ENCODE results near the gene PLD5. TPM values are rescaled to one million over a fixed set of nuclear protein-coding genes. Genes with fewer than 3 reads are reported as not detected.

PLD5 gene
- total and polyA plus RNA-seq, 4 donors, result under 0.01 to 0.17 (median 0.05) TPM; not detected in 1

DNA sequence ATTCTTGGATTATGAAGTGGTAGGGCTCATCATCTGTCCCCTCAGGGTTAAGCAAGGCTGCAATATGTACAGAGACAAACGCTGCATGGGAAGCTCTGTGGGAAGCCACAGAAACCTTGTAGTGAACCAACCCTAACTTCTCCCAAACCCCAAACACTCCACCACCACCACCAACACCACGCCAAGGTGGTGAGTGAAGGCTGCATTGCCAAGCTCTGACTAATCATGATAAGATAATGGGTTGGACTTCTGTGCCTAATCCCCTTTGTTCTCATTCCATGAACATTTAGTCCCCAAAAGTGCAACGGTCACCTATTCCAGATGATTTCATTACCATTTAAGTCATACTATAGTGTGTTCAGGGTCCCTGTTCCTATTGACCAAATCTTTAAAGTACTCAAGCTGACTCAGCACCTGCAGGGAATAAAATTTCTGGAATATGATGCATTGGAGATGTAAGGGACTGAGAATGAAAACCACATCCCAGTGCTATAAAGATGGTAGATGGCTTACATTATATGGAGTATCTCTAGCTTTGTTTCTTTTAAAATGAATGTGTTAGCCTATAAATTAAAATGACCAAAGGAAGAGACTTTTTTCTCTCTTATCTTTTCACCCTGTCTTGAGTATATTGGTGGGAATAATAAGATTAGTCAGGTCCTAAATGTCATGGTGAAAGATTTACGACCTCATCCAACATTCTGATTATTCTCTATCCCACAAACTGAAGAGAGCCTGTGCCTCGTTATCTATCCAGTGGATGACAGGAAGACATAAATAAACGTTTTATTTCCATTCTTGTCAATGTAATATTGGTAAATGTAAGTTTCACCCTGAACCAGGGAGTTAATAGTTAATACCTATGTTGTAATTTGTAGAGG is 22.6 kb upstream of the PLD5 start:
- 54% methylated on average over 6 of the region's 6 CpGs for WGBS
- no peak for TF ChIP-seq RXRA (IDR thresholded peaks at IDR 0.05)
- TF ChIP-seq, protein P1, sequence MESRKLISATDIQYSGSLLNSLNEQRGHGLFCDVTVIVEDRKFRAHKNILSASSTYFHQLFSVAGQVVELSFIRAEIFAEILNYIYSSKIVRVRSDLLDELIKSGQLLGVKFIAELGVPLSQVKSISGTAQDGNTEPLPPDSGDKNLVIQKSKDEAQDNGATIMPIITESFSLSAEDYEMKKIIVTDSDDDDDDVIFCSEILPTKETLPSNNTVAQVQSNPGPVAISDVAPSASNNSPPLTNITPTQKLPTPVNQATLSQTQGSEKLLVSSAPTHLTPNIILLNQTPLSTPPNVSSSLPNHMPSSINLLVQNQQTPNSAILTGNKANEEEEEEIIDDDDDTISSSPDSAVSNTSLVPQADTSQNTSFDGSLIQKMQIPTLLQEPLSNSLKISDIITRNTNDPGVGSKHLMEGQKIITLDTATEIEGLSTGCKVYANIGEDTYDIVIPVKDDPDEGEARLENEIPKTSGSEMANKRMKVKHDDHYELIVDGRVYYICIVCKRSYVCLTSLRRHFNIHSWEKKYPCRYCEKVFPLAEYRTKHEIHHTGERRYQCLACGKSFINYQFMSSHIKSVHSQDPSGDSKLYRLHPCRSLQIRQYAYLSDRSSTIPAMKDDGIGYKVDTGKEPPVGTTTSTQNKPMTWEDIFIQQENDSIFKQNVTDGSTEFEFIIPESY (IDR thresholded peaks at IDR 0.05), result no peak
- TF ChIP-seq FOXA1 (IDR thresholded peaks at IDR 0.05), result no peak
- no peak for TF ChIP-seq HNF4G (IDR thresholded peaks at IDR 0.05)
- TF ChIP-seq YY1 (IDR thresholded peaks at IDR 0.05), result no peak
- TF ChIP-seq, protein P2, sequence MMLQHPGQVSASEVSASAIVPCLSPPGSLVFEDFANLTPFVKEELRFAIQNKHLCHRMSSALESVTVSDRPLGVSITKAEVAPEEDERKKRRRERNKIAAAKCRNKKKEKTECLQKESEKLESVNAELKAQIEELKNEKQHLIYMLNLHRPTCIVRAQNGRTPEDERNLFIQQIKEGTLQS (IDR thresholded peaks at IDR 0.05), result no peak
- no peak for TF ChIP-seq GABPA (IDR thresholded peaks at IDR 0.05 in 1 of 2, conservative IDR thresholded peaks at IDR 0.05 in 1 of 2)
- TF ChIP-seq, protein P3, sequence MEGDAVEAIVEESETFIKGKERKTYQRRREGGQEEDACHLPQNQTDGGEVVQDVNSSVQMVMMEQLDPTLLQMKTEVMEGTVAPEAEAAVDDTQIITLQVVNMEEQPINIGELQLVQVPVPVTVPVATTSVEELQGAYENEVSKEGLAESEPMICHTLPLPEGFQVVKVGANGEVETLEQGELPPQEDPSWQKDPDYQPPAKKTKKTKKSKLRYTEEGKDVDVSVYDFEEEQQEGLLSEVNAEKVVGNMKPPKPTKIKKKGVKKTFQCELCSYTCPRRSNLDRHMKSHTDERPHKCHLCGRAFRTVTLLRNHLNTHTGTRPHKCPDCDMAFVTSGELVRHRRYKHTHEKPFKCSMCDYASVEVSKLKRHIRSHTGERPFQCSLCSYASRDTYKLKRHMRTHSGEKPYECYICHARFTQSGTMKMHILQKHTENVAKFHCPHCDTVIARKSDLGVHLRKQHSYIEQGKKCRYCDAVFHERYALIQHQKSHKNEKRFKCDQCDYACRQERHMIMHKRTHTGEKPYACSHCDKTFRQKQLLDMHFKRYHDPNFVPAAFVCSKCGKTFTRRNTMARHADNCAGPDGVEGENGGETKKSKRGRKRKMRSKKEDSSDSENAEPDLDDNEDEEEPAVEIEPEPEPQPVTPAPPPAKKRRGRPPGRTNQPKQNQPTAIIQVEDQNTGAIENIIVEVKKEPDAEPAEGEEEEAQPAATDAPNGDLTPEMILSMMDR (IDR thresholded peaks at IDR 0.05; ENCODE audit: low read depth, low read length, missing input control), result no peak
- no peak for TF ChIP-seq EGR1 (IDR thresholded peaks at IDR 0.05; ENCODE audit: low read depth in 2 of 2)
- H3K27ac ChIP-seq (ENCODE audit: low read depth in 1 of 2, low read length in 2 of 2), result no peak overlapping the region
- H3K4me3 ChIP-seq (ENCODE audit: low read depth in 1 of 3, low read length in 3 of 3), result no peak overlapping the region
- H3K4me1 ChIP-seq (ENCODE audit: control insufficient read depth in 4 of 4, insufficient read depth in 4 of 4, low read length in 3 of 4), result no peaks in the 10 kb centered on the region
- no peak overlapping the region for H3K9ac ChIP-seq (ENCODE audit: low read depth in 1 of 2, low read length in 2 of 2)
- DNase-seq (ENCODE audit: low spot score), result no peak
- no peaks in the 10 kb centered on the region for H3K36me3 ChIP-seq (ENCODE audit: control insufficient read depth in 4 of 4, insufficient read depth in 3 of 4, low read depth in 1 of 4, low read length in 3 of 4)
- peaks cover 0 to 4% (median 2%) of the 10 kb centered on the region in 4 donors for H3K27me3 ChIP-seq (ENCODE audit: control insufficient read depth in 4 of 4, insufficient read depth in 4 of 4, low read length in 3 of 4)
- H3K9me3 ChIP-seq (ENCODE audit: control insufficient read depth in 4 of 4, low read length in 3 of 4), result no peaks in the 10 kb centered on the region

DNA sequence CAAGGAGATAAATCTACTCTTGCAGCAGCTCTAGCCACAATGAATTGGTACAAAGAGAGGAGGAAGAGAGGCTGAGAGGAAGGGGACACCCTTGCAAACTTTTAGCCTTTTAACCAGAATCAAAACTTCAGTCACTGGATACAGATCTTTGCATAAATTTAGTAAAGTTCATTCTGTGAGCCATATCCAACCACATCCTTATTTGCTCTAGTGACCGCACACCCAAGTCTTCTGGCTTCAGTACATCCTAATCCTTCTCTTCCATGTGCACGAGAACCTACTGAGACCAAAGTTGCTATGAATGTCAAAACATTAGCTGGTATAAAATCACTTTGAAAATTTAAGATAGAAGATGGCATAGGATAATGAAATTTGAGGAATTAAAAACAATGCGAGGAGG is 21.9 kb upstream of the PLD5 start:
- Histone ChIP-seq H3K9ac (ENCODE audit: low read depth in 1 of 2, low read length in 2 of 2) (no peak overlapping the region), H3K9me3 (ENCODE audit: control insufficient read depth in 4 of 4, low read length in 3 of 4) (no peaks in the 10 kb centered on the region), H3K4me1 (ENCODE audit: control insufficient read depth in 4 of 4, insufficient read depth in 4 of 4, low read length in 3 of 4) (no peaks in the 10 kb centered on the region), H3K36me3 (ENCODE audit: control insufficient read depth in 4 of 4, insufficient read depth in 3 of 4, low read depth in 1 of 4, low read length in 3 of 4) (no peaks in the 10 kb centered on the region), H3K27me3 (ENCODE audit: control insufficient read depth in 4 of 4, insufficient read depth in 4 of 4, low read length in 3 of 4) (peaks cover 0 to 4% (median 2%) of the 10 kb centered on the region in 4 donors), H3K27ac (ENCODE audit: low read depth in 1 of 2, low read length in 2 of 2) (no peak overlapping the region), H3K4me3 (ENCODE audit: low read depth in 1 of 3, low read length in 3 of 3) (no peak overlapping the region)
- WGBS, result 79% methylated on average over 3 of the region's 3 CpGs
- DNase-seq (ENCODE audit: low spot score), result no peak
- TF ChIP-seq, protein P4, sequence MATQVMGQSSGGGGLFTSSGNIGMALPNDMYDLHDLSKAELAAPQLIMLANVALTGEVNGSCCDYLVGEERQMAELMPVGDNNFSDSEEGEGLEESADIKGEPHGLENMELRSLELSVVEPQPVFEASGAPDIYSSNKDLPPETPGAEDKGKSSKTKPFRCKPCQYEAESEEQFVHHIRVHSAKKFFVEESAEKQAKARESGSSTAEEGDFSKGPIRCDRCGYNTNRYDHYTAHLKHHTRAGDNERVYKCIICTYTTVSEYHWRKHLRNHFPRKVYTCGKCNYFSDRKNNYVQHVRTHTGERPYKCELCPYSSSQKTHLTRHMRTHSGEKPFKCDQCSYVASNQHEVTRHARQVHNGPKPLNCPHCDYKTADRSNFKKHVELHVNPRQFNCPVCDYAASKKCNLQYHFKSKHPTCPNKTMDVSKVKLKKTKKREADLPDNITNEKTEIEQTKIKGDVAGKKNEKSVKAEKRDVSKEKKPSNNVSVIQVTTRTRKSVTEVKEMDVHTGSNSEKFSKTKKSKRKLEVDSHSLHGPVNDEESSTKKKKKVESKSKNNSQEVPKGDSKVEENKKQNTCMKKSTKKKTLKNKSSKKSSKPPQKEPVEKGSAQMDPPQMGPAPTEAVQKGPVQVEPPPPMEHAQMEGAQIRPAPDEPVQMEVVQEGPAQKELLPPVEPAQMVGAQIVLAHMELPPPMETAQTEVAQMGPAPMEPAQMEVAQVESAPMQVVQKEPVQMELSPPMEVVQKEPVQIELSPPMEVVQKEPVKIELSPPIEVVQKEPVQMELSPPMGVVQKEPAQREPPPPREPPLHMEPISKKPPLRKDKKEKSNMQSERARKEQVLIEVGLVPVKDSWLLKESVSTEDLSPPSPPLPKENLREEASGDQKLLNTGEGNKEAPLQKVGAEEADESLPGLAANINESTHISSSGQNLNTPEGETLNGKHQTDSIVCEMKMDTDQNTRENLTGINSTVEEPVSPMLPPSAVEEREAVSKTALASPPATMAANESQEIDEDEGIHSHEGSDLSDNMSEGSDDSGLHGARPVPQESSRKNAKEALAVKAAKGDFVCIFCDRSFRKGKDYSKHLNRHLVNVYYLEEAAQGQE (IDR thresholded peaks at IDR 0.05), result no peak
- no peak for TF ChIP-seq TAF1 (conservative IDR thresholded peaks at IDR 0.05)
- no peak for TF ChIP-seq HNF4G (IDR thresholded peaks at IDR 0.05)
- no peak for TF ChIP-seq HNF4A (conservative IDR thresholded peaks at IDR 0.05)
- TF ChIP-seq JUND (IDR thresholded peaks at IDR 0.05), result no peak
- no peak for TF ChIP-seq YY1 (IDR thresholded peaks at IDR 0.05)
- no peak for TF ChIP-seq NR2F2 (IDR thresholded peaks at IDR 0.05)
- TF ChIP-seq, protein P3 (IDR thresholded peaks at IDR 0.05; ENCODE audit: low read depth, low read length, missing input control), result no peak
- TF ChIP-seq, protein P1 (IDR thresholded peaks at IDR 0.05), result no peak
- TF ChIP-seq, protein P2 (IDR thresholded peaks at IDR 0.05), result no peak
- no peak for TF ChIP-seq FOXA1 (IDR thresholded peaks at IDR 0.05)
- no peak for TF ChIP-seq EGR1 (IDR thresholded peaks at IDR 0.05; ENCODE audit: low read depth in 2 of 2)
- TF ChIP-seq, protein P5, sequence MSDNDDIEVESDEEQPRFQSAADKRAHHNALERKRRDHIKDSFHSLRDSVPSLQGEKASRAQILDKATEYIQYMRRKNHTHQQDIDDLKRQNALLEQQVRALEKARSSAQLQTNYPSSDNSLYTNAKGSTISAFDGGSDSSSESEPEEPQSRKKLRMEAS (IDR thresholded peaks at IDR 0.05), result no peak
- no peak for TF ChIP-seq FOXA2 (IDR thresholded peaks at IDR 0.05)
- TF ChIP-seq SP1 (IDR thresholded peaks at IDR 0.05), result no peak
- TF ChIP-seq GABPA (IDR thresholded peaks at IDR 0.05 in 1 of 2, conservative IDR thresholded peaks at IDR 0.05 in 1 of 2), result no peak
- no peak for TF ChIP-seq RXRA (IDR thresholded peaks at IDR 0.05)

Measured in liver (tissue), 9 donors.